Measurements from ENCODE around the gene PTGDS.

- TF ChIP-seq POLR2A (IDR thresholded peaks at IDR 0.05; ENCODE audit: low read depth, low read length): no peak
- no peak for TF ChIP-seq POLR2AphosphoS5 (IDR thresholded peaks at IDR 0.05; ENCODE audit: low read depth, low read length)
These were observed 31.9 kb downstream of the PTGDS start for GRCh38 chr9:137009217-137009616.

Data from GM12891 (cell line).